Left kidney (tissue), 2 donors: ENCODE data around the gene TRAF3. TPM values are rescaled to one million over a fixed set of nuclear protein-coding genes. Genes with fewer than 3 reads are reported as not detected.
"Not testable (repeated sequence)": the region's sequence is repeated elsewhere in the genome, so short reads cannot be mapped to it uniquely, and the experiment has no call there.

Source experiments
- DNase-seq: peaks from one replicate; pipeline ENCODE4 v3.0.0-alpha.2; 2013
- polyA plus RNA-seq: library from polyadenylated mRNA; unstranded; fragments of 120-200 nt; gene quantifications from one replicate; pipeline ENCODE4 v1.2.1, GENCODE V29; 2013; ENCODE audit not compliant: insufficient read length

Gene TRAF3
- polyA plus RNA-seq, 1 donor = 17.7 TPM

DNA sequence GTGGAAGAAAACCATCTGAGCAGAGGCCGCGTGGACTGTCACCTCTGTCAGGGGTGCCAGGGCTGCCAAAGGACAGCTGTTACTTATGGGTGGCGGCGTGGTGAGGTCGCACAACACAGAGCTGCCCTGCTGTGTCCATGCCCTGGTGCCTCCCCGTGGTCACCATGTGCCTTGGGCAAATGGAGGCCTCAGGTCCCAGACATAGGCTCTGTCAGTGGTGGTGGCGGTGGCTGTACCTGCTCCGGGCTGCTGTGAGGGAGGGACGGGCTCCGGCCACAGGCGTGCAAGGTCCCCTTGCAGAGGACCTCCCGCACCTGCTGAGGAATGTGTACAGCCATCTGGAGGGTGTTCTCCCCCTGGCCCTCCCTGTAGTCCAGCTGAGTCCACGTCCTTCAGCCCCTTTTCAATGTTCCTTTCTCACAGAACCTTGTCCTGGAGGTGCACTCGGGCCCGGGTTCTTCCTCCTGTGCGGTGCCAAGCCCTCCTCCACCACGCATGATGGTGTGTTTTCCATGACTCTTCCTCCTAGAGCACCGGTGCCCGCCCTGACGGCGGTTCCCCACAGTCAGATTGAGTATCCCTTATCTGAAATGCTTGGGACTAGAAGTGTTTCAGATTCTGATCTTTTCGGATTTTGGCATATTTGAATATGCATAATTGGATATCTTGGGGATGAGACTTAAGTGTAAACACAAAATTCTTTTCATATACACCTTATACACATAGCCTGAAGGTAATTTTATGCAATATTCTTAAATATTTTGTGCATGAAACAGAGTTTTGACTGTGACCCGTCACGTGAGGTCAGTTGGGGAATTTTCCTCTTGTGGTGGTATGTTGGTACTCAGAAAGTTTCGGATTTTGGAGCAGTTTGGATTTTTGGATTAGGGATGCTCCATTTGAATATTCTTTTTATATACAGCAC lies 49.8 kb downstream of the TRAF3 start:
- no peak for DNase-seq

DNA sequence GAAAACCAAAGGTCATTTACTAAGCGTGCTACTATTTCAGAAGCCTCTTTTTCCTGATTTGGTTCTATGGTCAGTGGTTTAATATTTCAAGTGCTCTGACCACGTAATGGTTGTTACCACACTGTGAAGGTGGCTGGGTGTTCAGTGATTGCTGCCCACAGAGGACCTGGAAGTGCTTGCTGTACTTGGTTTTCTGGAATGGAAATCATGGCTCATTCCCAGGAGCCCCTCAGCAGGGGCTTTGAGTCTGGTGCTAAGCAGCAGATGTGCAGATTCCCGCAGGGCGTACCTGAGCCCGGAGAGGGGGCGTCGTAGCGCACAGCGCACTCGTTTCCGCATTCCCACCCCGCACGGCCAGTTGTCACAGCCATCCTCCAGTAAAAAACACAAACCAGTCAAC lies 50.5 kb downstream of the TRAF3 start:
- DNase-seq = no peak

DNA sequence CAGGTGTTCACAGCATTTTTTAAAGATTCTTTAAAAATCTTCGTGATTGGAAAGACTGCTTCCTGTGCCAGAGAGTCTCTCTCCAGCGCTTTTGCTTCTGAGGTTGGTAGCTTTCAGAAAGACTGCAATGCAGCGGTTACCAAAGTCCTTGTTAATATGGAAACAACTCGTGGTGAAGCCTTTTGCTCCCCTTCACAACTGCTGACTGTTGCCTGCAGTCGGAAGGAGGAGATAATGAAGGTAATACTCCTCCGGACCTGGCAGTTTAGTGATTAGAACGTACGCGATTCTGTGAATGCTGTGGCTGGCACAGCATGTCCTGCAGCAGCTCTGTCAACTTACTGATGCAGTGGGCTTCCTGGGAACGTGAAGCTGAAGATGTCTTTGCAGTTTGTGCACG lies 50.9 kb downstream of the TRAF3 start:
- no peak for DNase-seq

DNA sequence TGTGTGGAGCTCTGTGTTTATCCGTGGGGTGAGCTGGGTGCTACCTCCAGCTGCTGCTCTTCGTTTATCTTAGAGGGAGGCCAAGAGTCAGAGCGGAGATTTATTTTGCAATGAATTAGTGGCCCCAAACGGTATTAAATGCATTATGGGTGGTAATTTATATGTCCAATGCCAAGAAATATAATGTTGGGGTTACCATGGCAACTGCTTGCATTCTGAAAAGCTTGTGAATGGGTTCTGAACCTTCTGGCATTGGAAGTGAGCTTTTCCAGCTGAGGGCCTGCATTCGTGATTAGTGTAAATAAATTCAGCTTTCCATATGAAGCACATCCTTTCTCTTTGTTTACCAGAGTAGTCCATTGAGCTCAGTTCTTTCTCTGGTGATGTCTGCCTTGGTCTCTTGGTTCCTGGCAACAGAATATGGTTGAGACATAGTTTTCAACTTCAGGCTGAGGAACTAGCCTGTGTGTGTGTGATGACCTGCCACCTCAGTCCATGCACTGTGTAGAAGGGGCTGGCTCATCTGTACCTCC lies 51.8 kb downstream of the TRAF3 start:
- peak; percentile 73 for DNase-seq

DNA sequence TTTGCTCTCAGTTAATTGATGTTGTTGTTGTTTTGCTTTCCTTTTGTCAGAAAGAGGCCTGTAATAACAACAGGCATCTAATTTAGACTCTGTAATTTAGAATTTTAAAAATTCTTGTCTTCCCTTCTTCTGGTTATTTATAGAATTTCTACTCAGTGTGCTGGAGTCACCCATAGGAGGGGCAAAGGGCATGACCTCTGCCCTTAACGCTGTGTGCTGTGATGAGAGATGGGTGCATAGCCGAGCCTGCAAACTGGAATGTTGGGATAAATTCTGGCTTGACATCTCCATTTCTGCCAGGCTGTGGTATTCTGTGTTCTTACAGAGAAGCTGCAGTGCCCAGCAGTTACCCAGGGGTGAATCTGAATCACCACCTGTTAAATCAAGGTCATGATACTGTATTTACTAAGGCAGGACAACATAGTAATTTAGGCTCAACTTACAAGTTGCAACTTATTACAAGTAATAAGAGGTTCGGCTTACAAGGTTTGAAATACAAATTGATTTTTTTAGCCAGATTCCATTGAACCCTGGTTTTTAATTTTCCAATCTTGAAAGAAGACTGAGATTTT lies 53.3 kb downstream of the TRAF3 start:
- no peak for DNase-seq

DNA sequence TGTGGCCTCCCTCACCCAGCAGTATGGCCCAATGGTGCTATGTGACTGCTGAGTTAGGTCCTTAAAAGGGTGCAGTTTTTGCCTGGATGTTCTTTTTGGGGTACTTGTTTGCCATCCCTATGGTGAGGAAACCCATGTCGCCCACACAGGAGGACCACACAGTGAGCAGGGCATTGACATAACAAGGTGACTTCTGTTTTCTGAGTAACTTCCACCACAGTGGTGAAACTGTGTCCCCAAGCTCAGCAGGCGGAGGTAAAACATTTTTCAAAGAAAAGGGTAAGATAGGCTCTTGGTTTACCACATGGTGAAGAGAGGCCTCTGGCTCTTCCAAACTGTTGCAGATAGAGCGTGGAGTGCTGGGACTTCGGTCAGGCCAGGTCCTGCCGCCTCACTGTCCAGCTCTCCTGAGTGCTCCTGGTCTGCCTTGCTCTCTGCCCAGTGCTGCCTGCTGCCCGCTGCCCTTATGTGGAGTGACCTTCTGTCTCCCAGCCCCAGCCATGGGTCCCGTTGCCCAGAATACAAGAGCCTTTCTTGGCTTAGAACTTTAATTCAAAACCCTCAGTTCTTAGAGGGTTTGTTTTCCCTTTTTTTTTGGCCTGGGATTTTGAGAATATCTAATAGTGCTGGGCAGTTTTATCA lies 54.0 kb downstream of the TRAF3 start:
- no peak for DNase-seq

DNA sequence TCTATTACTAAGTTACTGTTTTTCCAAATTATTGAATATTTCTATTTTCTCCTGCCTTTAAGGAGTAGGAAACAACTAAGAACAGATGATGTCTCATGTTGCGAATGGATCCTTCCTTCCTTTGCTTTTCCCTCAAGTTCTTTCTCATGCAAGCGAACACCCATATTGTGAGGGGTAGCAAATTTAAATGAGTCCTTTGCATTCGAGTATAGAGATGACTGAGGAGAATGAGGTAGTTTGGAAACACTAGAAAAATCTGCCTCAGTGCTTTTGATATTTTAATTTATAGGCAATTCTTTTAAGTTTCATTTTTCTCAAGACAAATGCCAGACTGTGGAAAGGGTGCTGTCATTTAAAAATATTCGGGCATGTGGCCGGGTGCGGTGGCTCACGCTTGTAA lies 56.1 kb downstream of the TRAF3 start:
- no peak for DNase-seq

DNA sequence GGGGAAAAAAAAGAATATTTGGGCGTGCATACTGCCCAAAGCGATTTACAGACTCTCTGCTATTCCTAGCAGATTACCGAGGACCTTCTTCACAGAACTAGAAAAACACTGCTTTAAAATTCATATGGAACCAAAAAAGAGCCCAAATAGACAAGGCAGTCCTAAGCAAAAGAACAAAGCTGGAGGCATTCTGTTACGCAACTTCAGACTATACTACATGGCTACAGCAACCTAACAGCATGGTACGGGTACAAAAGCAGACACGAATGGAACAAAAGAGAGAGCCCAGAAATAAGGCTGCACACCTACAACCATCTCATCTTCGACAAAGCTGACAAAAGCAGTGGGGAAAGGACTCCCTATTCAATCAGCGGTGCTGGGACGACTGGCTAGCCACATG lies 56.7 kb downstream of the TRAF3 start:
- DNase-seq = no peak

DNA sequence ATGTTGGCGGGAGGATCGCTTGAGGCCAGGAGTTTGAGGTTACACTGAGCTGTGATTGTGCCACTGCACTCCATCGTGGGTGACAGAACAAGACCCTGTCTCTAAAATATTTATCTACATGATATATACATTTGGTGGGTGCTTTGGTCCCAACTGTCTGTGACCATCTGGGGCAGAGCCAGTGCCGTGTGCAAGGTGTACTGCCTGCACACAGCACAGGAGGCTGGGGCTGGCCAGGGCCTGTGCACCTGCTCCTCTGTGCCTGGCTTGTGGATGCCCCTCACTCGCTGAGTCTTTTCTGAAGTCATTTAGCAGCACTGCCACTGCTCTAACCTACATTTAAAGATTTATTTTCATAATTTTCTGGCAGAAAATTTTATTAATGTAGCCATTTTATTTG lies 58.7 kb downstream of the TRAF3 start:
- DNase-seq = no peak

DNA sequence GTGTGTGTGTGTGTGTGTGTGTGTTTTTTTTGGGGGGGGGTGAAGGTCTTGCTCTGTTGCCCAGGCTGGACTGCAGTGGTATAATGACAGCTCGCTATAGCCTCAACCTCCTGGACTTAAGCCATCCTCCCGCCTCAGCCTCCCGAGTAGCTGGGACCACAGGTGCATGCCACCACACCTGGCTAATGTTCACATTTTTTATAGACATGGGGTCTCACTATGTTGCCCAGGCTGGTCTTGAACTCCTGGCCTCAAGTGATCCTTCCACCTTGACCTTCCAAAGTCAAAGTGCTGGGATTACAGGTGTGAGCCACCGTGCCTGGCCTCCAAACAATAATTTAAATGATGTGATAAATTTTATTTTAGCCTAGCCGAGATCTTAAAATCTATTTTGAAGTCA lies 59.9 kb downstream of the TRAF3 start:
- DNase-seq = not testable (repeated sequence)

DNA sequence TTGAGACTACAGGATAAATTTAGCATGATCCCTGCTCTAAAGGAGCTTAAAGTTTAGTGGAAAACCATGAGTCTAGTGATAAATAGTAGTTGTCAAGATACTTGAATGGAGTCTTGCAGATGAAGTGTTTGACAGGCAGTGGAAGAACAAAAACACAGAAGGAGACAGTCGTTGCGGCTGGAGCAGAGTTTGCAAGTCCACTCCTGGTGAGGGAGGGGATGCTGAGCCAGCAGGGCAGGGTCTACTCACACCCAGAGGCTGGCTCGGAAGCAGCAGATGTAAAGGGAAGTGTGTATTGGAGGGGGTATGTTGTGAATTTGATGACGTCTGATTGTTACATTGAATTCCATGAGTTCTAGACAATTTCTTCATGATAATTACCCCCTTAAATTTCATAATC lies 61.3 kb downstream of the TRAF3 start:
- DNase-seq = no peak

DNA sequence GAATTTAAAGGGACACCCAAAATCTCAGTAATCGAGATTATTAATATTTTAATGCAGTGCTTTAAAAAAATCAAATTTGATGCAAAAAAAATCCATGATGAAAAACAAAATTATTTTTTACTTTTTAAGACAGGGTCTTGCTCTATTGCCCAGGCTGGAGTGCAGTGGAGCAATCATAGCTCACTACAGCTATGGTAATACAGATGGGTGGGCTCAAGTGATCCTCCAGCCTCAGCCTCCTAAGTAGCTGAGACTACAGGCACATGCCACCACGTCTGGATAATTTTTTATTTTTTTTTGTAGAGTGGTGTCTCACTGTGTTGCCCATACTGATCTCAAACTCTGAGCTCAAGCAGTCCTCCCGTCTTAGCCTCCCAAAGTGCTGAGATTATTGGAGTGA lies 62.9 kb downstream of the TRAF3 start:
- no peak for DNase-seq

DNA sequence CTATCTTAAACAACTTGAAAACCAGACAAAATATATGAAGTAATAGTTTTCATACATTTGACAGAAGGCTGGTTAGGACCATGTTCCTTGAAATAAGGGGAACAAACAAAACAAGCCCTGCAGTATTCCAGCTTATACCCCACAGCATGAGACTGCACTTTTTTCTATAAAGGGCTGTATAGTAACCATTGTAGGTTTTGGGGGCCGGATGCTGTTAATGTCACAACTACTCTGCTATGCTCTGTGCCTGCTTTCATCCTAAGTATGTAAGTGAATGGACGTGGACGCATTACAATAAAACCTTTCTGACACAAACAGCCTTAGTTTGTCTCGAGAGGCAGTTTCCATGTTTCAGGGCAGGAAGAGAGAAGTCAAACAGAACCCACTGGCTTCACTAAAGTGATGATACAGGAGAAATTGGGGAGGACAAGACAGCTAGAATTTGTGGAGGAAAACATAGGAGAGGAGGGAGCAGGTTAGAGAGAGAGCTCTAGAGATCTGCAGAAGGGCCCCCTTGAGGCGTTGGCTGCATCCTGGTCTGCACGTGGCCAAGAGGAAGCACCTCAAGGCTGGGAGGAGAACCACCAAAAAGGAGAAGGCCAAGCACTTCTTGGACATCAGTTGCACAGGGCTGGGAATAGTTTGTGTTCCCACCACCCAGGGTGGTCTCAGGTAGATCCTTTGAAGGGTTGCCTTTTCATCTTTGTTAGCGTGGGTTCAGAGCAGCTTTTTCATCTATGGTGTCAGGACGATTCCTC lies 63.7 kb downstream of the TRAF3 start:
- DNase-seq = no peak

DNA sequence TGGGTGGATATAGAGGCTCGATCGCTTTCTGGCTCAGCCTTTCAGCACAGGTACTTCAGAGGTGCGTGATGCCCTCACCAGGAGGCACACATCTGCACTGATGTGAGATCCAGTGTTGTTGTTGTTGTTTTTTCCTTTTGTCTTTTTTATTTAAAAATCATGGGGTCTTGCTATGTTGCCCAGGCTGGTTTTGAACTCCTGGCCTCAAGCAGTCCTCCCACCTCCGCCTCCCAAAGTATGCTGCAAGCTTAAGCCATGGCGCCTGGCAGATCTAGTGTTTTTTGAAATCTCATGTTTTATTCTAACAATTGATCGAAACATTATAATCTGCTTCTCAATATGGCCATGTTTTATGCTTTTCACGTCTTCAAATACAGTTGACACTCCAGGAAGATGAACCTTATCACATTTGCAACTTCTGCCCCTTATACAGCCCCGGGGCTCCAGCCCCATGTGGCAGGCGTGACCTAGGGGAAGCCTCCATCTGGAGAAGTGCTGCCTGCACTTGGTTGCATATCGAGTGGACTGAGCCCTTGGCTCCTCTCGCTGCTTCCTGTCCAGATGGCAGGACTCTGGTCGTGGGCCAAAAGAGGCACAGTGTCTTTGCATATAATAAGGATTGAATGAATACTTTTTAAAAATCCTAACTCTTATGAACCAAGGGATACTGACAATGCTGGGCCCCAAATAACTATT lies 71.7 kb downstream of the TRAF3 start:
- no peak for DNase-seq

DNA sequence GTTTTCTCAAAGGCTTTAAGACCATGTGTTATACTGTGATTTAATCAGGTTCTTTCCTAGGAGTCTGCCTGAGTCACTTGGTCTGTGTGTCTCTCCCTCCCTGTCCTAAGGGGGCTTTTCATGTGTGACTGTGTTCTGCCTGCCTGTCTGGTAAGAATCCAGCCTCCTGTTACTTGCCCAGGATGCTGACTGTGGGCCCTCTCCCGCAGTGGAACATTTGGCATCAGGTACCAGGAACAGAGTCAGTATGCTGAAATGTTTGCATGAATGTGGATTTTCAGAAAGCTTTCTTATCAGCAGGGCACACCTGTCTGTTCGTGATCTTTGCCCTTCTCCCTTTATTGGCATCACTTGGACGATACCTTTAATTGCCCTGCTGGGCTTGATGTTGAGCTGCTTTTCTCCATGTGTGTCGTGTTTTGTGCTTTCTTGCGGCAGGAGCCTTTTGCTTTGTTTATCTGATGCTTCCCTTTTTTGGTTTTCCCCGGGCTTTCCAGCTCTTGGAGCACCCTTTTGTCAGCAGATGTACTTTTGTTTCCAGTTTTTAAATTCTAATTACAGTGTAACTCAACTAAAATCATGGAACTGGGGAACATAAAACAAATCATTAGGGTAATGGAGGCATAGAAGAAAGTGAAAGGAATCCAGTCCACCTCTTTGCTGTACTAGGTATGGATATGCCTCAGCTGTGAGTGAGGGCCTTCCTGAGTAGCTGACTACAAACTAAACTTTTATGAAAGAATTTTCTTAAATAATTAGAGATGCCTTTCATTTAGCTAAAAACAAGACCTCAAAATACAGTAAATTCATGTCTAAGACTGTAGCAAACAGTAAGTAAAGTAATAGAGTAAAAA lies 72.5 kb downstream of the TRAF3 start:
- no peak for DNase-seq

DNA sequence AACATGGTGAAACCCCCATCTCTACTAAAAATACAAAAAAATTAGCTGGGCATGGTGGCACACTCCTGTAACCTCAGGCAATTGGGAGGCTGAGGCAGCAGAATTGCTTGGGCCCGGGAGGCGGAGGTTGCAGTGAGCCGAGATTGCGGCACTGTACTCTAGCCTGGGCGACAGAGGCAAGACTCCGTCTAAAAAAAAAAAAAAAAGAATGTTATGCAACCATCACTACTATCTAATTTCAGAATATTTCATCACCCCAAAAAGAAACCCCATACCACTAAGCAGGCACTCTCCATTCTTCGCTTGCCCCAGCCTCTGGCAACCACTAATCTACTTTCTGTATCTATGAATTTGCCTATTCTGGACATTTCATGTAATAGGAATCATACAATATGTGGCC lies 76.4 kb downstream of the TRAF3 start:
- DNase-seq = no peak

DNA sequence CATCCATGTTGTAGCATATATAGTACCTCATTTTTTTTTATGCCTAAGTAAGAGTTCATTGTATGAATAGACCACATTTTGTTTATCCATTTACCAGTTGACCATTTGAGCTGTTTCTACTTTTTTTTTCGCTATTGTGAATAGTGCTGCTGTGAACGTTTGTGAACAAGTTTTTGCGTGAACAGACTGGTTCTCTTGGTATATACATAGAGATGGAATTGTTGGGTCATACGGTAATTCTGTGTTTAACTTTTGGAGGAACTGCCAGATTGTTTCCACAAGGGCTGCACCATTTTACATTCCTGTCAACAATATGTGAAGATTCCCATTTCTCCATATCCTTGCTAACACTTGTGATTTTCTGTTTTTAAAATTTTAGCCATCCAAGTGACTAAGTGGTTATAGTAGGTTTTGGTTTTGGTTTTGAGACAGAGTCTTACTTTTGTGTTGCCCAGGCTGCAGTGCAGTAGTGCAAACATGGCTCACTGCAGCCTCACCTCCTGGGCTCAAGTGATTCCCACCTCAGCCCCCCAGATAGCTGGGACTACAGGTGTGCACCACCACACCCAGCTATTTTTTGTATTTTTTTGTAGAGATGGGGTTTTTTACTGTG lies 76.9 kb downstream of the TRAF3 start:
- DNase-seq = no peak

DNA sequence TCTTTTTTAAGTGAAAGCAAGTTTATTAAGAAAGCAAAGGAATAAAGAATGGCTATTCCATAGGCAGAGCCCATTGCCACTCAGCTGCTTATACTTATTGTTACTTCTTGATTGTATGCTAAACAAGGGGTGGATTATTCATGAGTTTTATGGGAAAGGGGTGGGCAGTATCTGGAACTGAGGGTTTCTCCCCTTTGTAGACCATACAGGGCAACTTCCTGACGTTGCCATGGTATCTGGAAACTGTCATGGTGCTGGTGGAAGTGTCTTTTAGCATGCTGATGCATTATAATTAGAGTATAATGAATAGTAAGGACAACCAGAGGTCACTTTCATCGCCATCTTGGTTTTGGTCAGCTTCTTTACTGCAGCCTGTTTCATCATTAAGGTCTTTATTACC lies 78.9 kb downstream of the TRAF3 start:
- no peak for DNase-seq

DNA sequence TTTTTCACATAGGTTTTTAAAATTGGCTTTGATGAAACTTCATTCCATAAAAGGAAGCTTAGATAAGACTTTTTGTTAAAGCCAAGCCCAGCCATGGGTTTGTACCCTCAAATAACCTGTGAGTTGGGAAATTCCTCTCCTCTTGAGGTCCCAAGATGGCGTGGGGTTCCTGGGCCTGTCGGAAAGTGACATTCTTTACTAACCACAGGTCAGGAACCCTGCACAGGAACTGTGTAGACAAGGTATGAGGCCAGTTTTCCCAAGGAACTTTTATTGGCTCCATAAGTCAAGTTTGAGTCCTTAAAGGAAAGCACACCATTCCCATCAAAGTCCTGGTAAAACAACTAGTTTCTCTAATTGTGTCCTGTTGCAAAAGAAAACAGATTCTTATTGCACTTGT lies 80.2 kb downstream of the TRAF3 start:
- DNase-seq = no peak

DNA sequence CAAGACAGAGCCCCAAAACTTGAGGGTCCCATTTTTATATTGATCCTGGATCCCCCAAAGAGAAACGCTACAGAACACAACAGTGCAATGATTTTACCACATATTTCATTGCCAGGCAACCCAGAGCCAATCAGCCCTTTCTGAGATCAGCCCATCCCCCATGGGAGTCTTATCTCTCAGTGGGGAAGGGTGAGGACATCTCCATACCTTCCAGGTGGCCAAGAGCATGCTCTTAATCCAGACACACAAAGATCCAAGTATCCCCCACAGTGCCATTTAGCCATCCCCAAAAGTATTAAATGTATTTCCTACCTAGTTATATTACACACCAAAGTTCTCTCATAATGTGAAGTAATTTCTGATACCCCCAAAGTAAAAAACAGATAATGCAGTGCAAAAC lies 82.7 kb downstream of the TRAF3 start:
- DNase-seq = no peak
